IMR-90 (cell line): Measurements from ENCODE around the gene RASSF7. TPM values are rescaled to one million over a fixed set of nuclear protein-coding genes. Genes with fewer than 3 reads are reported as not detected.

Source experiments
- ATAC-seq: fragments of 200-7000 bp; cut with Tn5 transposase; 2 replicates; pipeline ENCODE4 v1.9.1; 2020; ENCODE audit warnings: low read depth, mild to moderate bottlenecking, moderate library complexity
- BruUV-seq: library from RNA; stranded (reverse); fragments of 400-500 nt; replicated peaks from 2 replicates; lab custom pipeline; 2021; lab: Mats Ljungman, UMichigan
- CTCF ChIA-PET: fragments of 300-600 bp; formaldehyde crosslinking; extraction: SDS; loops from one replicate; lab custom pipeline; 2021; ENCODE audit warnings: antibody characterized with exemption; lab: Yijun Ruan, JAX
- POLR2A ChIA-PET: fragments of 300-600 bp; sonication (Branson Sonifier 250); formaldehyde crosslinking; loops from one replicate; lab custom pipeline; 2022; ENCODE audit warnings: antibody characterized with exemption; ENCODE audit not compliant: unreplicated experiment; lab: Charles Lee
- DNase-seq: peaks from one replicate; pipeline ENCODE4 v3.0.0; 2013
- H2AFZ ChIP-seq: replicated peaks from 2 replicates; pipeline ENCODE3; 2013; ENCODE audit warnings: low read length, mild to moderate bottlenecking; ENCODE audit not compliant: poor library complexity
- H2AK5ac ChIP-seq: 2 replicates; pipeline ENCODE4 v1.6.1; 2013; ENCODE audit warnings: low read depth, low read length, inconsistent platforms
- H2AK9ac ChIP-seq: replicated peaks from 2 replicates; pipeline ENCODE3; 2013; ENCODE audit warnings: mild to moderate bottlenecking, low read depth, low read length, moderate library complexity; ENCODE audit not compliant: poor library complexity
- H2BK120ac ChIP-seq: 2 replicates; pipeline ENCODE4 v1.6.1; 2013; ENCODE audit warnings: low read depth, low read length, inconsistent platforms
- H2BK15ac ChIP-seq: 3 replicates; pipeline ENCODE4 v1.6.1; 2013; ENCODE audit warnings: low read depth, low read length, inconsistent platforms
- H2BK20ac ChIP-seq: 2 replicates; pipeline ENCODE4 v1.6.1; 2013; ENCODE audit warnings: low read depth, mild to moderate bottlenecking, inconsistent platforms, low read length, moderate library complexity
- H2BK5ac ChIP-seq: 2 replicates; pipeline ENCODE4 v1.6.1; 2013; ENCODE audit warnings: mild to moderate bottlenecking, low read depth, low read length, inconsistent platforms; ENCODE audit not compliant: poor library complexity, severe bottlenecking
- H3K14ac ChIP-seq: replicated peaks from 2 replicates; pipeline ENCODE4 v1.6.1; 2013; ENCODE audit warnings: low read depth, low read length, inconsistent platforms
- H3K18ac ChIP-seq: 2 replicates; pipeline ENCODE4 v1.6.1; 2013; ENCODE audit warnings: low read depth, low read length, control low read depth
- H3K23ac ChIP-seq: 2 replicates; pipeline ENCODE4 v1.6.1; 2013; ENCODE audit warnings: low read depth, low read length, inconsistent platforms
- H3K27ac ChIP-seq: 2 replicates; pipeline ENCODE4 v1.5.1; 2013; ENCODE audit warnings: mild to moderate bottlenecking, control low read depth, low read length; ENCODE audit not compliant: insufficient read depth
- H3K27me3 ChIP-seq: 2 replicates; pipeline ENCODE4 v1.6.1; 2013; ENCODE audit warnings: low read length; ENCODE audit not compliant: control insufficient read depth, insufficient read depth
- H3K36me3 ChIP-seq: 2 replicates; pipeline ENCODE4 v1.6.1; 2013; ENCODE audit warnings: low read length, mixed read lengths; ENCODE audit not compliant: control insufficient read depth, insufficient read depth
- H3K4ac ChIP-seq: 2 replicates; pipeline ENCODE4 v1.6.1; 2013; ENCODE audit warnings: low read depth, low read length, inconsistent platforms
- H3K4me1 ChIP-seq: 2 replicates; pipeline ENCODE4 v1.6.1; 2013; ENCODE audit warnings: low read length, mixed read lengths; ENCODE audit not compliant: control insufficient read depth, insufficient read depth
- H3K4me2 ChIP-seq: 2 replicates; pipeline ENCODE4 v1.6.1; 2013; ENCODE audit warnings: low read depth, mild to moderate bottlenecking, control low read depth, low read length, moderate library complexity
- H3K4me3 ChIP-seq: 2 replicates; pipeline ENCODE4 v1.5.1; 2013; ENCODE audit warnings: low read depth, mild to moderate bottlenecking, control low read depth, low read length, moderate library complexity; ENCODE audit not compliant: insufficient read depth
- H3K56ac ChIP-seq: 2 replicates; pipeline ENCODE4 v1.6.1; 2013; ENCODE audit warnings: low read length, inconsistent platforms; ENCODE audit not compliant: insufficient read depth; ENCODE audit errors: extremely low read depth
- H3K79me1 ChIP-seq, 2 experiments: 2 replicates each; pipeline ENCODE4 v1.6.1; 2013; ENCODE audit warnings: low read length in 2 of 2, inconsistent platforms in 1 of 2, low read depth in 1 of 2
- H3K9ac ChIP-seq: 2 replicates; pipeline ENCODE4 v1.6.1; 2013; ENCODE audit warnings: low read depth, low read length, control low read depth
- H3K9me1 ChIP-seq: 2 replicates; pipeline ENCODE4 v1.6.1; 2013; ENCODE audit warnings: low read length, inconsistent platforms; ENCODE audit not compliant: insufficient read depth
- H3K9me3 ChIP-seq: 2 replicates; pipeline ENCODE4 v1.6.1; 2013; ENCODE audit warnings: low read length; ENCODE audit not compliant: control insufficient read depth, insufficient read depth
- H4K20me1 ChIP-seq: 2 replicates; pipeline ENCODE4 v1.6.1; 2013; ENCODE audit warnings: low read length, inconsistent platforms; ENCODE audit not compliant: insufficient read depth
- H4K5ac ChIP-seq: 2 replicates; pipeline ENCODE4 v1.6.1; 2013; ENCODE audit warnings: mild to moderate bottlenecking, low read depth, low read length, control low read depth
- H4K8ac ChIP-seq, 2 experiments: 2 replicates each; pipeline ENCODE4 v1.6.1; 2013; ENCODE audit warnings: low read depth in 2 of 2, low read length in 2 of 2, control low read depth in 1 of 2, inconsistent platforms in 1 of 2
- H4K91ac ChIP-seq: 2 replicates; pipeline ENCODE4 v1.6.1; 2013; ENCODE audit warnings: low read depth, low read length, inconsistent platforms; ENCODE audit not compliant: insufficient read depth
- POLR2A ChIP-seq: IDR thresholded peaks from 2 replicates; pipeline ENCODE4 v1.6.1; 2012; ENCODE audit warnings: mild to moderate bottlenecking, low read depth, low read length
- WGBS, 2 experiments: methylation state at CpG; one replicate each; pipeline versions ENCODE4 v1.1.5 to v1.1.7; 2013; ENCODE audit warnings: missing lambda C conversion rate in 2 of 2; ENCODE audit not compliant: insufficient read length in 1 of 2; ENCODE audit errors: extremely low coverage in 2 of 2; 5-methylcytosine and 5-hydroxymethylcytosine counted together
- dilution Hi-C: fragments of 300-500 bp; cut with HindIII; formaldehyde crosslinking; loops from one replicate; pipeline ENCODE4 v1.14.3; 2018; ENCODE audit warnings: low sequenced_read_pairs; ENCODE audit not compliant: unreplicated experiment
- in situ Hi-C: fragments of 300-500 bp; cut with MboI; formaldehyde crosslinking; loops from 3 replicates; pipeline ENCODE4 v1.14.3; 2019; ENCODE audit warnings: low sequenced_read_pairs, inconsistent platforms, mixed read lengths
- intact Hi-C: fragments of 100-400 bp; cut with micrococcal nuclease; formaldehyde crosslinking; loops from 2 replicates; pipeline ENCODE4 v1.10.0; 2022
- polyA plus RNA-seq, 3 experiments: library from polyadenylated mRNA; depleted of rRNA; stranded (reverse); fragments of >200 nt; gene quantifications; 2 replicates each; pipeline ENCODE4 v1.2.3, GENCODE V29; 2012; ENCODE audit warnings: low replicate concordance in 1 of 3
- total RNA-seq: library from RNA; depleted of rRNA; stranded (reverse); fragments of >200 nt; gene quantifications from 2 replicates; pipeline ENCODE4 v1.2.3, GENCODE V29; 2012
- TF ChIP-seq, protein P1 (sequence below): fragments of 150-350 bp; IDR thresholded peaks from 2 replicates; pipeline ENCODE4 v1.6.1; 2016; ENCODE audit warnings: low read depth, mild to moderate bottlenecking, low read length, moderate library complexity, borderline replicate concordance

RASSF7 gene
- total and polyA plus RNA-seq, 2 of the 4 experiments (the other 2 are of a cell fraction) = 6.8 to 18.5 TPM

DNA sequence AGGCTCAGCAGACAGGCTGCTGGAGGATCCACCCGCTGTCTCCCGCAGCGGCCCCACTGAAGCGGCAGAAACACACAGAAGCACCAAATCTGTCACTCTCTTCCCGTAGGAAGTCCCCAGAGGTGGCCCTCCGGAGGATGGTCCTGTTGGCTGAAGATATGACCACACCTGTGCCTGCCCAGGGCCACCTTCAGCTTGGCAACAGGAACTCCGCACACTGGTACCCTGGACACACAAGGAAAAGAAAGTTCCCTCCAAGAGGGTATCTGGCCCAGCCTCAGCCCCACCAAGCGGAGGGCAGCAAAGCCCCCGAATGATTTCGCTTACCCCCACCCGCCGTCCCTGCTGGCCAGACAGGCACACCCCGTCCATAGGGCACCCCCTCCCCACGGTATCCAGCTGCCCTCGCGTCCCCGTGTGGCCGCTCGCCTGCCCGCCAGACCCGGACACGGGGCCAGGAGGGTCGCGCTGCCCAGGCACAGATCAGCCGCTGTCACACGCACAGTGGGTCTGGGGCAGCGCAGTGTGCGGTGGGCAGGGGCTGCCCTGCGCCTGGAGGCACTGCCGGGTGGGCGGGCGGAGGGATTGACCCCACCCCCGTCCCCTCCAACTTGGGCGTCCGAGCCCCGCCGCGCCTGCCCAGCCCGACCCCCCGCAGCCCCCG, 7.0 kb downstream of the RASSF7 start:
- POLR2A ChIA-PET = no interaction called here
- peak overlapping the region; percentile 93 for H2AFZ ChIP-seq
- peak overlapping the region; percentile 21; the same call in 1 of the 2 replicates for H3K56ac ChIP-seq
- peak overlapping the region; percentile 94 for H4K5ac ChIP-seq
- H3K27me3 ChIP-seq = no peaks in the 10 kb centered on the region
- H3K9me3 ChIP-seq = no peaks in the 10 kb centered on the region
- WGBS, 2 experiments = 42% methylated on average over 13 of the region's 41 CpGs; no CpG with 5 or more reads in 1 of the 2 experiments
- H3K79me1 ChIP-seq = peaks cover 30 to 43% of the 10 kb centered on the region in 2 experiments; a peak in 3 of 4 replicates
- peak overlapping the region; percentile 100 for H2AK5ac ChIP-seq
- H3K4ac ChIP-seq = peak overlapping the region; percentile 93
- TF ChIP-seq POLR2A = peak; percentile 4; the same call in 1 of the 2 replicates
- TF ChIP-seq, protein P1, sequence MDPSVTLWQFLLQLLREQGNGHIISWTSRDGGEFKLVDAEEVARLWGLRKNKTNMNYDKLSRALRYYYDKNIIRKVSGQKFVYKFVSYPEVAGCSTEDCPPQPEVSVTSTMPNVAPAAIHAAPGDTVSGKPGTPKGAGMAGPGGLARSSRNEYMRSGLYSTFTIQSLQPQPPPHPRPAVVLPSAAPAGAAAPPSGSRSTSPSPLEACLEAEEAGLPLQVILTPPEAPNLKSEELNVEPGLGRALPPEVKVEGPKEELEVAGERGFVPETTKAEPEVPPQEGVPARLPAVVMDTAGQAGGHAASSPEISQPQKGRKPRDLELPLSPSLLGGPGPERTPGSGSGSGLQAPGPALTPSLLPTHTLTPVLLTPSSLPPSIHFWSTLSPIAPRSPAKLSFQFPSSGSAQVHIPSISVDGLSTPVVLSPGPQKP = no peak
- H2AK9ac ChIP-seq = peak overlapping the region; percentile 100
- CTCF ChIA-PET = interaction anchor here (0.7 kb wide), 1 partner anchor 83 kb away, joined by 5 read pairs; no protein-coding TSS in a partner anchor
- H2BK15ac ChIP-seq = no peak overlapping the region
- H3K4me2 ChIP-seq = peak overlapping the region; percentile 99
- peak overlapping the region; percentile 76 for H3K18ac ChIP-seq
- intact Hi-C loops = no loop called here
- DNase-seq (no peak), ATAC-seq (peak; percentile 13)
- peaks cover 17% of the 10 kb centered on the region for H3K4me1 ChIP-seq
- peaks cover 14% of the 10 kb centered on the region for H3K36me3 ChIP-seq
- dilution Hi-C loops = no loop called here
- no TSS peak for BruUV-seq
- H4K20me1 ChIP-seq = peaks cover 29% of the 10 kb centered on the region
- peak overlapping the region; percentile 65 to 98 for H4K8ac ChIP-seq
- peak overlapping the region; percentile 100 for H3K9ac ChIP-seq
- in situ Hi-C loops = no loop called here
- peak overlapping the region; percentile 96 for H3K14ac ChIP-seq
- H4K91ac ChIP-seq = peak overlapping the region; percentile 96; the same call in 1 of the 2 replicates
- no peak overlapping the region for H2BK20ac ChIP-seq
- H2BK5ac ChIP-seq = peak overlapping the region; percentile 99
- H3K9me1 ChIP-seq = no peaks in the 10 kb centered on the region
- peak overlapping the region; percentile 42 for H3K23ac ChIP-seq
- peak overlapping the region; percentile 100 for H3K4me3 ChIP-seq
- 0 out of 2 replicates have a peak overlapping the region, but pooled peaks have one; percentile 30 for H2BK120ac ChIP-seq
- peak overlapping the region; percentile 96 for H3K27ac ChIP-seq
